ENCODE results near the gene GRM1.

Gene GRM1

GRCh38 chr6:146341493-146342230, 312.8 kb downstream of the GRM1 start:
- no peak for DNase-seq

DNA sequence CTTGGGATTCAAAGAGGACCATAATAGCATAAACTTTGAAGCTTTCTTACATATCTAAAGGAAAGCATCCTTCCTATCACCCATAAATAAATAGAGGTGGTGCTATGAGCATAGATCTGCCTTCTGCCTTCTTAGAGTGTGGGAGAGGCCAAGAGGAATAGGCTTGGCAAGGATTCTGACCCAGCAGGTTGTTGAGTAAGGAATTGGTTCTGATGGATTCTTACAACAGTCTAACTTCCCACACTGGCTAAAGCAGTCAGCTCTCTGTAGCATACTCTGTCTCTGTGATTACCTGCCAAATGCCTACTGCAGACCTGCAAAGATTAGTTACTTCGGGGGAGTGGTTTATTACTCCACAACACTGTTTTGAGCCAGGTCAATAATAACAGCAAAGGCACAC, 316.7 kb downstream of the GRM1 start:
- DNase-seq, result no peak

- no peak for DNase-seq
Measured at GRCh38 chr6:146347090-146347489, 318.2 kb downstream of the GRM1 start.

DNA sequence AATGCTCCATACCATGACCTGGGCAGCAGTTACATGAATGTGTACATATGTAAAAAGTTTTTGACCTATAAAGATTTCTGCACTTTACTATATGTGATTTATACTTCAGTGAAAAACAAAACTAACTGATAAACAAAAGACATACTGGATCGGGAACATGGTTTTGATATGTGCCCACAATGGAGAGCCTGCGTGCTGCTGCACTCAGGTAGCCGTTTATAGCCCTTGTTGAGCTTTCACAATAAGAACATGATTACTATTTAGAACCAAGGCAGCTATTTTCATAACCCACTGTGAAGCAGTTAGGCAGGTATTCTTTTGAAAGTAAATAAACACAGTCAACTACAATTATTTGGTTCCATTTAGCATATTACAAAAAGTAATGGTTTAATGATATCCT, 318.8 kb downstream of the GRM1 start:
- DNase-seq, result no peak

DNA sequence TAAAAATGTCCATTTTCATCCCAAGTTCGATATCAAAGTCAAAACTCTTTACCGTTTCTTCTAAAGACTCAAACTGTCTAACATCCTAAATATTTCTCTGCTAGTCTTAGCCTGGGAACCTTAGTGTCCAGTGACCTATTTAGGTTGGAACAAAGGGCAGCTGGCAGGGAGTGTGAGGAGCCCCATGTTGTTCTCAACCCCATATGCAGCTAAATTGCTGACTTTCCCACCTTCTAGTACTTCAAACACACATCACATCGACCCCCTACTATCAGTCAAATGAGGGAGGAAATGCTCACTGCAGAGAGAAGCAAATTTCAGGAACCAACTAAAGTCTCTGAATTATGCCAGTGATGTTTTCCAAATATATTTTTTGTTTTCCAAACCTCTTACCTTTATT, 322.2 kb downstream of the GRM1 start:
- no peak for DNase-seq

- no peak for DNase-seq
Measured at GRCh38 chr6:146352163-146352562, 323.3 kb downstream of the GRM1 start.

DNA sequence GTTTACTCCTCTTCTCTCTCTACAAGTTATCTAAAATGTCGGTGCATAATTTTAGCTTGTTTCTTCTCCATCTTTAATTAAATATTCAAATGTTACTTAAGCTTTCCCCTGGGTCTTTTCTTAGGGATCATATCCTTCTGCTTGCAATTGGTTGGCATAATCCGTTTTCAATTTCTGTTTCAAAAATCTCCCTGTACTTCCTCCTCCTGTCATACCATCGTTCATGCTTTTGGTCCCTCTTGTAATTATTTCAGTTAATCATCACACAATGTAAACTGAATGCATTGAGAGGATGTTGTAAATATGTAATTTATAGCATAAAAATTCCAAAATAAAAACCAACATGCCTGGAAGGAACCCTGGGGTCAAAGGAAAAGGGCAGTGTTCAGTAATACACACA, 325.6 kb downstream of the GRM1 start:
- no peak for DNase-seq

- DNase-seq, result no peak
Measured at GRCh38 chr6:146355521-146356100, 326.7 kb downstream of the GRM1 start.

DNA sequence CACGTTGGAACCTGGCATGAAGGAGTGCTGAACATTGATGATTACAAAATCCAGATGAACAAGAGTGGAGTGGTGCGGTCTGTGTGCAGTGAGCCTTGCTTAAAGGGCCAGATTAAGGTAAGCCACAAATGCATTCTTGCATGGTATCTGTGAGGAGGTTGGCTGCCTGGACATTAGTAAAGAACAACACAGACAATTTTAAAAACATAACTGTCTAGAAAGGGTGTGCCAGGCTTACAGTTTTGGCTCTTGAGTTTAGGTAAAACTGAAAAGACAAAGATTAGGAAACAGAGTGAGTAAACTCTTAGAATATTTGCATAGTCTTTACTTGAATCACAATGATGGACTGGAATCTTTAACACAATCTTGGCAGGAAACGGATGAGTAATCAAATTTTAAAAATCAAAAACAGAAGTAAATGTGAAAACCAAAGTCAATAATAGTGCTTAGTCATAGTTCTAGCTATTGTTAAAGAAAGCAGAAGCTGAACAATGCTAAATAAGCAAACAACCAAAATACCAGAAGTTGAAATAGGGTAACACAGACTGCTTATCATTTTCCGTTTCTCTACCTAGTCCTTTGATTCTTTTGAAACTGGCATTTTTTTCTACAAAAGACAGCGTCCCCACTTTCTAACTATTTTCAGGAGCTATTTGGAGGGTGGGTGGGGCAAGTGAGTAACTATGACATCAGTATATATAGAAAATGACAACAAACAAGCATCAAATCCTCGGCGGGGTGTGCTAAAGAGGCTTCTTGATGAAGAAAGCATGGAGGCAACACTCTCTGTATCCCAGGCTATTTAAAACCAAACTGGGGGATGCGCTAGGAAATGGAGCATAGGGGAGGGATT, 328.9 kb downstream of the GRM1 start:
- DNase-seq, result no peak

GRCh38 chr6:146358431-146359046, 329.7 kb downstream of the GRM1 start:
- DNase-seq, result no peak

DNA sequence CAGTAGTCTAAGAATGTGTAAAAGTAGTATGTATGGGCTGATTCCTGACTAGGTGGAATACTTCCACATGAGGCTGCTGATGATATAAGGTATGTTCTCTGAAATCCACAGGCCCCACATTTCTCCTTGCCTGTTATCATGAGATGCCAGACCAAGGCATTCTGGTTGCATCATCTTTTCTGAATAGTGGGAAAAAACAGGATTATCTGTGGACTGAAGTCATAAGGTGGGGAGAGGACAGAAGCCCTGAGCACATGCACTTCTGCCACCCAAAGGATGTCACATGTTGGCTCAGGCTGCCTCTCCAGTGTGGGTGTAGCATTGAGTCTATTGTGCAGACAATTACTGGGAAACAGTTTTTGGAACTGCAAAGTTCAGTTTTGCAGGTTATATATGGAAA, 330.3 kb downstream of the GRM1 start:
- no peak for DNase-seq

DNA sequence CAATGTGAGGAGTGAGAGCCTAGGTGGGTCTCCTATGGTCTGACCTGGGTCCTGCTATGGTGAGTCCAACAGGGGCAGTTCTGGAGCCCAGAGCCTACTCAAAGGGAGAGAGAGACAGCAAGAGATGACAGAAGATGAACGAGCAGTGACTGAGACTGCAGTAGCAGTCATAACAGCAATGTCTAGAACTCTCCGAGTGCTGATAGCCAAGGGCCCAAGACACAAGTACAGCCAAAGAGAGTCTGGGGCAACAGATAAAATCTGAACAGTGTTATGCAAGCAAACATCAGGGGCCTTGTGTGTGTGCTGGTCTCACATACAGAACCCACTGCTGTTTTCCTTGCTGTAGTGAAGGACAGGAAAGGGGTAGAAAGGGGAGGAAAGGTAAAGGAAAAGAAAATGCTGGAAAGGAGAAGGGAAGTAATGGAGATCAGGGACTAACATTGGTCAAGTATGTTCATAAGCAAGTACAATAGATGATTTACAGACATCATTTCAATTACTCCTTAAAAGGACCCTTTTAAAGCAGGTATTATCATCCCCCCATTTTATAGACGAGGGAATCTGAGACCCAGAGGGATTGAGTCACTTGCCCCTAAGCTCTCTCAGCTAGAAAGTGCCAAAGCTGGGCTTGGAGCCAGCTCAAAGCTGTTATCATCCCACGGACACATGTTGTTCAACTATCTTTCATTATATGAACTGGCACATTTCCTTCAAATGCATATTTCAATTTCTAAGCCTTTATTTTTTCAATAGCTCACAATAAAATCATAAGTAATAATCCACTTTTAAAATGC, 332.5 kb downstream of the GRM1 start:
- DNase-seq, result no peak

- no peak for DNase-seq
Measured at GRCh38 chr6:146363838-146364607, 335.2 kb downstream of the GRM1 start.

GRCh38 chr6:146364816-146365594, 336.1 kb downstream of the GRM1 start:
- DNase-seq, result no peak

DNA sequence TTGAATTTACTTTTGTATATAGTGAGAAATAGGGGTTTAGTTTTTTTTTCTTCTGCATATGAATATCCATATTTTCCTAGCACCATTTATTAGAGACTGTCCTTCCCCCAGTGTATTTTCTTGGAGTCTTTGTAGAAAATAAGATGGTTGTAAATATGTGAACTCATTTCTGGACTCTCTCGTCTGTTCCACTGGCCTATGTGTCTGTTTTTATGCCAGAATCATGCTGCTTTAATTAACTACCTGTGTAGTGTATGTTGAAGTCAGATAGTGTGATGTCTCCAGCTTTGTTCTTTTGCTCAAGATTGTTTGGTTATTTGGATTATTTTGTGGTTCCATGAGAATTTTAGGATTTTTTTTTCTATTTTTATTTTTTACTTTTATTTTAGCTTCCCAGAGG, 338.2 kb downstream of the GRM1 start:
- DNase-seq, result no peak

GRCh38 chr6:146369866-146370265, 341.0 kb downstream of the GRM1 start:
- DNase-seq, result no peak

- no peak for DNase-seq
Measured at GRCh38 chr6:146381486-146381885, 352.6 kb downstream of the GRM1 start.

DNA sequence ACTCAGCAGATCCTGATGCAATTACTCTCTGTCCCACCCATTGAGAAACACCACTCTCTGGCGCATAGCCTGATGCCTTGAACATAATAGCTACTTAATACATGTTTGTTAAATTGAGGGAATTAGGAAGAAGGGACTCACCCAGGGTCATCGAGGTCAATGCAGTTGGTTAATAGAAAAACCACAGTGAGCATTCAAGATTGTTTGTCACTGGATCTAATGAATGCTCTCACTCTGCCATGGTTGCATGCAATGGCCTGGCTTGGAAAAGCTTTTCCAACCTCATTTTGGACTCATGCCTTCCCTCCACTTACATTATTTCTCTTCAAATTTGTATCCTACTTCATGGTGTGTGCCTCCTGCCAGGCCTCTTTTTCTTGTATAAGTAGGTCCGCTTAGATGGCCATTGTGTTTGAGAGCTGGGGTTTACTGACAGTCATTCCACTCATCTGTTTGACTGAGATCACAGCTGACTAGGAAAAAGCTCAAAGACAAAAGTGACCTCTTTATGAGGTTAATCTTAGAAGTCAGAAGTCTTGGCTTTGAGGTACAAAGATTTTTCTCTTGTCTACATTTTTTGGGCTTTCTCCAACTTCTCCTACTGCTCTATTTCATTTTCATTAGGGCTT, 360.0 kb downstream of the GRM1 start:
- DNase-seq, result peak; percentile 5

GRCh38 chr6:146389740-146390139, 360.9 kb downstream of the GRM1 start:
- DNase-seq, result no peak

GRCh38 chr6:146397638-146398037, 368.8 kb downstream of the GRM1 start:
- DNase-seq, result no peak

DNA sequence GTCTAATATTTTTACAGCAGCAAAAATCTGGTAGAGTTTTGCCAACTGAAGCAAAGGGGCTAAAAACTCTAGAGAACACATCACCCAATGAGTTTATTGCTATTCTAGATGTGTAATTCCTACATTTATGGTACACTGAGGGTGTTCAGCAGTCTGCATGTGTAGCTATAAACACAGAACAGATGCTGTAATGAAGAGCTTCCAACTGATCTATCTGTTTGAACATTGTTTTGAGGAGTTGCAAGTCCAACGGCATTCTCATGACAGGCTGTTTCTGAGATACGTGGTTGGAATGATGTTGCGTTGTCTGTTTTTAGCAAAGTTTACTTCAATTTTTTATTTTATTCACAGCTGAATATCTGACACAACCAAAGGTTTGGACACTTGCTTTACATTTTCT, 373.6 kb downstream of the GRM1 start:
- DNase-seq, result no peak

Measured in retina (tissue), 1 donor.